Calu3 (cell line): Measurements from ENCODE around the gene GPATCH8. TPM values are rescaled to one million over a fixed set of nuclear protein-coding genes. Genes with fewer than 3 reads are reported as not detected.

Source experiments
- Bru-seq: library from RNA; stranded (reverse); fragments of 400-500 nt; gene quantifications from one replicate; lab custom pipeline; 2021; lab: Mats Ljungman, UMichigan
- BruChase-seq, 2 experiments: library from RNA; stranded (reverse); fragments of 400-500 nt; gene quantifications; one replicate each; lab custom pipeline; 2021; lab: Mats Ljungman, UMichigan
- BruUV-seq: library from RNA; stranded (reverse); fragments of 400-500 nt; replicated peaks from 2 replicates; lab custom pipeline; 2021; lab: Mats Ljungman, UMichigan
- CTCF ChIA-PET: fragments of 300-600 bp; sonication (Branson Sonifier 250); formaldehyde crosslinking; loops from one replicate; lab custom pipeline; 2022; ENCODE audit warnings: antibody characterized with exemption; lab: Charles Lee
- DNase-seq: peaks from one replicate; pipeline ENCODE4 v3.0.0; 2022
- H3K27ac Mint-ChIP-seq: one replicate; pipeline ENCODE4 v1.8.0; 2022; ENCODE audit warnings: mixed read lengths; ENCODE audit not compliant: unreplicated experiment
- H3K27me3 Mint-ChIP-seq: one replicate; pipeline ENCODE4 v1.8.0; 2022; ENCODE audit warnings: mixed read lengths; ENCODE audit not compliant: unreplicated experiment
- H3K36me3 Mint-ChIP-seq: one replicate; pipeline ENCODE4 v1.8.0; 2022; ENCODE audit warnings: mild to moderate bottlenecking, moderate library complexity, mixed read lengths; ENCODE audit not compliant: insufficient read depth, unreplicated experiment
- H3K4me1 Mint-ChIP-seq: one replicate; pipeline ENCODE4 v1.8.0; 2022; ENCODE audit warnings: mild to moderate bottlenecking, low read depth, mixed read lengths; ENCODE audit not compliant: unreplicated experiment
- H3K4me3 Mint-ChIP-seq: one replicate; pipeline ENCODE4 v1.8.0; 2022; ENCODE audit warnings: mild to moderate bottlenecking, low read depth, moderate library complexity, mixed read lengths; ENCODE audit not compliant: unreplicated experiment
- H3K9me3 Mint-ChIP-seq: one replicate; pipeline ENCODE4 v1.8.0; 2022; ENCODE audit warnings: low read depth, mixed read lengths; ENCODE audit not compliant: unreplicated experiment
- CTCF ChIP-seq: fragments of 200-600 bp; IDR thresholded peaks from one replicate; pipeline ENCODE4 v1.8.0; 2022; ENCODE audit warnings: antibody characterized with exemption; ENCODE audit not compliant: unreplicated experiment
- intact Hi-C: fragments of 100-400 bp; cut with micrococcal nuclease; formaldehyde crosslinking; loops from one replicate; pipeline ENCODE4 v1.10.0; 2022; ENCODE audit not compliant: unreplicated experiment
- long read RNA-seq: library from polyadenylated mRNA; stranded (forward); transcript quantifications from one replicate; pipeline ENCODE4 v2.0.0, GENCODE V29; 2022
- total RNA-seq: library from RNA; stranded (reverse); gene quantifications from 2 replicates; pipeline ENCODE4 v1.2.3, GENCODE V29; 2022

The GPATCH8 gene
- 57.8 and 60.1 TPM in 2 replicates for total RNA-seq
- Bru-seq, nascent RNA, result percentile 93 among the genes with signal in this experiment
- percentile 89 among the genes with signal in this experiment for BruChase-seq, experiment 1, labeled RNA remaining after a 6-hour chase
- BruChase-seq, experiment 2, labeled RNA remaining after a 2-hour chase, result percentile 90 among the genes with signal in this experiment
- long read RNA-seq, partial matches to known transcripts, result 0 of 17 reads
- long read RNA-seq, other reads (novel, unspliced or antisense), result 16 of 17 reads

- Mint-ChIP-seq H3K4me1 (peaks cover 22% of the 10 kb centered on the region), H3K4me3 (peak within 1 kb of the TSS; percentile 96), H3K9me3 (no peaks in the 10 kb centered on the region), H3K27ac (peak within 1 kb of the TSS; percentile 97), H3K27me3 (no peaks in the 10 kb centered on the region), H3K36me3 (peaks cover 33% of the 10 kb centered on the region)
- peak; percentile 99 for DNase-seq
- CTCF ChIA-PET, result interaction anchor here (0.7 to 1.4 kb wide), 5 partner anchors 9 to 140 kb away, joined by 3 to 5 read pairs (median 4); partner anchors contain the start of gene FAM171A2
- intact Hi-C loops, result no loop called here
- BruUV-seq, result TSS peak; percentile 88
- TF ChIP-seq CTCF, result no peak
Observed at GRCh38 chr17:44503147-44504029, at the start of gene GPATCH8. TSS of gene GPATCH8 (minus strand) at chr17:44503406. CDS start at chr17:44503370, 36 bp downstream.

GRCh38 chr17:44552361-44552760 is 49.2 kb upstream of the GPATCH8 start:
- Mint-ChIP-seq H3K9me3 (no peaks in the 10 kb centered on the region), H3K4me1 (peaks cover 43% of the 10 kb centered on the region), H3K27me3 (no peaks in the 10 kb centered on the region), H3K27ac (peak overlapping the region; percentile 4), H3K4me3 (no peak overlapping the region), H3K36me3 (peaks cover 15% of the 10 kb centered on the region)
- BruUV-seq, result no TSS peak
- intact Hi-C loops, result no loop called here
- CTCF ChIA-PET, result interaction anchor here (0.6 to 1.4 kb wide), 4 partner anchors 9 to 1251 kb away, joined by 3 to 7 read pairs (median 4); no protein-coding TSS in a partner anchor
- no peak for TF ChIP-seq CTCF
- DNase-seq, result peak; percentile 51

GRCh38 chr17:44549686-44550085 is 46.5 kb upstream of the GPATCH8 start:
- intact Hi-C loops, result no loop called here
- no peaks in the 10 kb centered on the region for H3K9me3 Mint-ChIP-seq
- H3K4me3 Mint-ChIP-seq, result no peak overlapping the region
- no peaks in the 10 kb centered on the region for H3K36me3 Mint-ChIP-seq
- CTCF ChIA-PET, result interaction anchor here (0.6 kb wide), 1 partner anchor 110 kb away, joined by 3 read pairs; no protein-coding TSS in a partner anchor
- H3K27me3 Mint-ChIP-seq, result no peaks in the 10 kb centered on the region
- no peak overlapping the region for H3K27ac Mint-ChIP-seq
- H3K4me1 Mint-ChIP-seq, result peaks cover 60% of the 10 kb centered on the region
- DNase-seq, result no peak
- TF ChIP-seq CTCF, result no peak
- BruUV-seq, result no TSS peak
